DMS79 treated with DMSO at 0.1 percent for 48 hours (cell line): ENCODE results near the gene NUDT22.

Source experiments
- DNase-seq: peaks from one replicate; lab custom pipeline; 2025; lab: John Stamatoyannopoulos, UW

NUDT22 gene

DNA sequence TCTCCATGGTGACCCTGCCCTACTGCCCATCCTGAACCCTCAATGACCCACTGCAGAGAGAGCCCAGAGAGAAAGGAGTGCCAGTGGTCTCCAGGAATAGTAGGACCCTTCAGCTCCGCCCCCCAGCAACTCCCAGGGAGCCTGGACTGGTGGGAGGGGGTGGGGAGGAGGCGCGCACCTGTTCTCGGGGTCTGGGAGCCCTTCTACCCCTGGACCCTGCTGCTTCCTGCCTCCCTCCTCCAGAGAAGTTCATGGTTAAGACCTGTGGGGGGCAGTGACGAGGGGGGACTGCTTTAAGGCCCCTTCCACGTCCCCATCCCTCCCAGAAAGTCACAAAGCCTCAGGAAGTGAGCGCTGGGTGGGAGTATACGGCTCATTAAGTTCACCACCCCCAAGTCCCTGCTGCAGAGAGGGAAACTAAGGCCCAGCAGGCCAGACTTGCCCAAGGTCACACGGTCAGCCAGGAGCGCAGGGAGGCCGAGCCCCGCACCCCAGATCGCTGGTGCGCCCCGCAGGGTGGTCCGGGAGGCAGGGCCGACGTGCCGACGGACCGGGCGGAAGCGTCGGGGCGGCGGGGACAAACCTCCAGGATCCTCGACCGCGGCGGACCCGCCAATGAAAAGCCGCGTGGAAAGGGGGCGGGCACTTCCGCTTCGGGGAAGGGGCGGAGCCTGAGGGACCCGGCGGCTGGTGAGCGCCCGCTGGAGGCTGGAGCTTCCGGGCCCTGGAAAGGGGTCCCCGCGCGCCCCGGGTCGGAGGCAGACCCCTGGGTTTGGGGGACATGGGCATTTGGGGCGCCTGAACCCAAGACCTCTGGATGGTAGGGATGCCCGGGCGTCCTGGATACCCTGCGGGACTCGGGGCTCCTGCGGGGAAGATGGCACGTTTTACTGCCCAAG, at the start of gene NUDT22, which contains the start of gene TRPT1:
TSS of gene NUDT22 (plus strand) at position 667 of the 899 bp plus-strand sequence. CDS start 379 bp downstream, outside the sequence.
TSS of gene TRPT1 (minus strand) at position 579 of the 899 bp plus-strand sequence. CDS start at position 253, 326 bp downstream.
- peak; percentile 79 for DNase-seq

DNA sequence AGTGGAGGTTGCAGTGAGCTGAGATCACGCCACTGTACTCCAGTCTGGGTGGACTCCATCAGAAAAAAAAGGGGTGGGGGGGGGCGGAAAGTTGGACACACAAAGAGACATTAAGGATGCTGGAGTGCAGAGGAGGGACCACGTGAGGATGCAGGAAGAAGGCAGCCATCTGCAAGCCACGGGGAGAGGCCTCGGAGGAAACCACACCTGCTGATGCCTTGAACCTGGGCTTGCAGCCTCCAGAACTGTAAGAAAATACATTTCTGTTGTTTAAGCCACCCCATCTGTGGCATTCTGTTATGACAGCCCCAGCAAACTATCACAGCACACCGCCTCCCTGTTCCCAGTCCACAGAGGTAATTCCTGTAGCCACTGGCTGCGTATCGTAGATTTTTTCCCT, 49.3 kb upstream of the NUDT22 start:
- DNase-seq = no peak

DNA sequence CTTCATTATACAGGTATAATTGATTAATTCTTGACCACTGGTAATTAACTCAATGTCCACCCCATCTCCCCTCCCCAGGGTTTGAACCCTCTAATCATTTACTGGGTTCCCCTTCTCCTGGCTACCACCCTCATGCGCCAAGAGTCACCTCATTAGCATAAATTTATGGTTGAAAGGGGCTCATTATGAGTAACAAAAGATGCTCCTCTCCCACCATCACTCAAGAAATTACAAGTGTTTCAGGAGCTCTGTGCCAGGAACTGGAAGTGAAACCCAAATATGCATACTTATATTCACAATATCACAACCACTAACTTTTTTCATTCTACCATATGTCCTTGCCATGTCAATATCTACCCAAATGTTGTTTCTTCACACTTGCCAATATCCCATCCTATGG, 47.9 kb upstream of the NUDT22 start:
- no peak for DNase-seq

DNA sequence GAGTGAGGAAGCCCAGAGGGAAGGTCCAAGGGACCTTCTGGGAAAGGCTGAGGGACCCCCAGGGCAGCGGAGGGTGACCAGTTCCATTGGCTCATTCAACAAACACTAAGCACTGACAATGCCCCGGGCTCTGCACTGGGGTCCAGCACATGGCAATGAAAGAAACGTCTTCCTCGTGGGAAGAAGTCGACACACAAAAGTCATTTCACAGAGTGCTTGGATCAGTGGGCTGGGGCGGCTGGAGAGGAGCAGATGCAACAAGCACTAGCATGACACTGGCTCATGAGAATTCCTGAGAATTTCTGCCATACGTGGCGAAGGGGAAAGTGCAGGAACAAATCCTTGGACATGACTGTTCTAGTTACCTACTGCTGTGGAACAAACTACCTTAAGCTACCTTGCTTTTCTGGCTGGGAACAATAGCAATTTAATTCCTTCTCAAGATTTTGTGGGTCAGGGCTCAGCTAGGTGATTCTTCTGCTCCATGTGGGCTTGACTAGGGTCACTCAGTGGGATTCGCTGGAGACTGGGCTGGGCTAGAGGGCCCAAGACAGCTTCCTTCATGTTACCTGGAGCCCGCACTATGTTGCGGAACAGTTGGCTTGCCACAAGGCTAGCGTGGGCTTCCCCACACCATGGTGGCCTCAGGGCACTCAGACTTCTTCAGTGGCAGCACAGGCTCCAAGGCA, 47.0 kb upstream of the NUDT22 start:
- DNase-seq = no peak

- DNase-seq = no peak
These were observed 45.2 kb upstream of the NUDT22 start for GRCh38 chr11:64180891-64181290.

GRCh38 chr11:64181506-64182411, 44.3 kb upstream of the NUDT22 start:
- DNase-seq = peak; percentile 88

GRCh38 chr11:64183890-64184289, 42.2 kb upstream of the NUDT22 start:
- no peak for DNase-seq

- DNase-seq = no peak
These were observed 40.8 kb upstream of the NUDT22 start for GRCh38 chr11:64185175-64185692.

- DNase-seq = peak; percentile 100
These were observed 40.2 kb upstream of the NUDT22 start, which contains the start of gene STIP1 for GRCh38 chr11:64185693-64186491. Gene STIP1, plus strand, starts transcription at chr11:64186171. Its CDS starts 91 bp downstream, at chr11:64186262.

DNA sequence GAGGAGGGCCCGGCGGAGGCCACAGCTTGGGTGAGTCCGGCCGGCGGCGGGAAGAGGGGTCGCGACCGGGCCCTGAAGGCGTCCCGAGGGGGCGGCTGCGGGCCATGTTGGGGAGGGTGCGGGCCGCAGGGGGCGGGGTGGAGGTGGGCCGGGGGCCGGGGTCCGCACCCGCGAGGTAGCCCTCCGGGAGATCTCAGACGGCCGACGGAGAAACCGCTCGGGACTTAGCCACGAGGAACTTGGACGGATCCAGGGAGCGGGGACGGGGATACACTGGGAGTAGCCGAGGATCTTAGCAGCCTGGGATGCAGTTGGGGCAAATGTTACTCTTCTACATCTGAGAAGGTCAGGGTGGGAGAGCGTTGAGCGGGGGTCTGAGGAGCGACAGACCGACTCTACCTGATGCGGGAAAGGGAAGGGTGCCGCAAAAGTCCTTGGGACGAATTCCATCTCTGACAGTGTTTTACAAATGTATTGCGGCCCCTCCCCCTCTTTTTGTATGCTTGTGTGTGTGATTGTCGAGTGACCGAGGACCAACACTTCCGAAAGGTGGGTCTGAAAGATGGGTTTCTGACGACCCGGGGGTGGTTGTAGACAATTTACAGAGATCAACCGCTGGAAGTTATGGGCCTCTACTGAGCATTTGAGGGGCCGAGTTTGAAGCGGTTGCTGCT, 39.4 kb upstream of the NUDT22 start:
- no peak for DNase-seq

DNA sequence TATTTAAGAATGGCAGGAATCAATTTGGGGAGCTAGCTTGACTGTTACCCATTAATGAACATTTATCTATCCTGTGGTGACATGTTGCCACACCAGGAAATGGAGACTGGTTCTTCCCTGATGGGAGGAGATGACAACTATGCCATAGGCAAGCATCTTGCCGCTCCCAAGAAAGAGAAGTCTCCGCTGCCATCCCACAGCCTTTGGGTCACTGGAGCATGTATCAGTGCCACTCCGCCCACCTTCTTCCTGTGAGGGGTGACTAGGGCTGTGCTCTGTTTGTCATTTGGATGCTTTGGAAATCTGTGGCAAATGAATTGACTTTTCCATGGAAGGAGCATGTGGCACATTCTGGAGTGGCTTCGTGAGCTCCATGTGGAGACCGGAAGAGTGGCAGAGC, 33.6 kb upstream of the NUDT22 start:
- no peak for DNase-seq

GRCh38 chr11:64196626-64197025, 29.4 kb upstream of the NUDT22 start:
- no peak for DNase-seq

GRCh38 chr11:64198511-64198910, 27.6 kb upstream of the NUDT22 start:
- no peak for DNase-seq

DNA sequence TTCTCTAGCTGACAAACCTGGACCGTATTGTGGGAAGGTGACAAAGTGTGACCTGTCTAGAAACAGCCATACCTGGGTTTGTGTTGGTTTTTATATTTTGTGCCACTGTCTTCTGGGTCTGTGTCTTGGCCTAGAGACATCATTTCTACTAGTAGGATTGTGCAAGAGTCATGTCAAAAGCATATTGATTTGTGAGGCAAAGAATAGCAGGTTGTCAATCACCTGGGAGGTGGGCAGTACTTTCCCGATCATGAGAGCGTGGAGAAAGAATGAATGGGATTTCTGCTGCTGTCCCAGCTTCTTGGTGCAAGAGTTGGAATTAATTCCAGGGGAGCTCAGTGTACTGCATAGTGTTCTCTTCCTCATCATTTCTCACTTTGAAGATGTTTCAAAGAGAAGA, 24.5 kb upstream of the NUDT22 start:
- no peak for DNase-seq

DNA sequence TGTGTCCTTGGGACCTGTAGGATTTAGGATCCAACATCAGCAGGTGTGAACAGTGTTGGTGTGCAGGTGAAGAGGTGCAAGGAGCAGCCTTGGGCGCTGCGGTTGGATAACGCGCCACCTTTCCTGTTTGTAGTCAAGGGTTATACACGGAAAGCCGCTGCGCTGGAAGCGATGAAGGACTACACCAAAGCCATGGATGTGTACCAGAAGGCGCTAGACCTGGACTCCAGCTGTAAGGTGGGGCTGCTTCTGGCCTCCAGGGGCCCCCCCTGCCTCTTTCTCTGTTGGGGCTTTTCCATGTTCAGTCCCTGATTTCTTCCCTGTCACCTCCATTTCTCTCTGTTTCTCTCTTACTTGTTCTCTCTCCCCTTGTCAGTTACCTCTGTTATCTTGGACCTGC, 23.1 kb upstream of the NUDT22 start:
- DNase-seq = no peak

- DNase-seq = no peak
These were observed 22.5 kb upstream of the NUDT22 start for GRCh38 chr11:64203421-64204079.

- DNase-seq = no peak
These were observed 22.0 kb upstream of the NUDT22 start for GRCh38 chr11:64204080-64204440.

- peak; percentile 97 for DNase-seq
These were observed 21.5 kb upstream of the NUDT22 start for GRCh38 chr11:64204464-64204989.

DNA sequence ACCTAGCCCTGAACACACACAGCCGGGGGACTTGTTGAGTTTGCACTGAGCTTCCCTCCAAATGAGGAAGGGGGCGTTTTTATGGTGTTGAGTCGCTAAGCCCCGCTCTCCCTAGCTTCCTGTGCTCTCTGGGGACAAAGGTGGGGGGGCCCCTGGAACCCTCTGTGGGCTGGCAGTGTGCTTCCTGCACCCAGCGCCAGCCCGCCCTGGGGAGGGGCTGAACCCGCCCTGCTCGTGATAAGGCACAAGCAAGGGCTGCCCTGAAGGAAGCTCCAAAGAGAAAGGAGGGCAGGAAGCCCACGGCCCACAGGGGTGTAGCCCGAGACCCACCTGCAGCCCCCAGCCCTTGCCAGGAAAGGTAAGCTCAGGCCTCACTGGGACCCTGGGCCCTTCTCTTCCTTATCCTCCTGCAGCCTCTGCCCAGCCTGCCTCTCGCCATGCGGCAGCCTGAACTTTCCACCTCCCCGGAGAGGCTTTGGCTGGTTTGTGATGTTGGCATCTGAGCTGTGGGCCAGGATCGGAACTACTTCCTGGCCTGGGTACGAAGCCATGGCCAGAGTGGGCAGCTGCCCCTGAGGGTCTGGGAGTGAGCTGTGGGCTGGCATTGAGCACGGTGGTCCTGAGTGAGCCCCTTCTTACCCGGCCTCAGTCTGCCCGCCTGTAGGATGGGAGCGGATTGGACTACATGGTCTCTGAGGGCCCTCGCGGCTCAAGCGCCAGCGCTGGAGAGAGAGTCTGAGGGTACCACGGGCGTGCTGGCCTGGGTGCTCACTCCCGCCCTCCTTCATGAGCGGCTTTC, 19.4 kb upstream of the NUDT22 start, which contains the start of gene FERMT3:
TSS of gene FERMT3 (plus strand) at position 265 of the 799 bp plus-strand sequence. CDS start 644 bp downstream, outside the sequence.
- DNase-seq = no peak
